ENCODE data around the gene AMACR.

AMACR gene

GRCh38 chr5:34005211-34005610 is 2.6 kb downstream of the AMACR start:
- no peak overlapping the region for H2BK12ac ChIP-seq (ENCODE audit: low read length)
- H3K18ac ChIP-seq (ENCODE audit: low read length): no peak overlapping the region
- peaks cover 18 to 25% of the 10 kb centered on the region in 2 donors for H3K4me1 ChIP-seq (ENCODE audit: control insufficient read depth in 2 of 2, insufficient read depth in 1 of 2, low read depth in 1 of 2, low read length in 2 of 2)
- no peak overlapping the region for H2BK120ac ChIP-seq (ENCODE audit: low read depth, low read length)
- H2BK5ac ChIP-seq (ENCODE audit: low read length): no peak overlapping the region
- DNase-seq (ENCODE audit: low spot score): no peak
- H2AK5ac ChIP-seq (ENCODE audit: low read depth, low read length): no peak overlapping the region
- no peak overlapping the region for H3K4ac ChIP-seq (ENCODE audit: low read length)
- no peak overlapping the region for H3K14ac ChIP-seq (ENCODE audit: low read length)
- peaks cover 3 to 26% of the 10 kb centered on the region in 2 donors for H3K36me3 ChIP-seq (replicated peaks in 1 of 2; ENCODE audit: control insufficient read depth in 2 of 2, insufficient read depth in 2 of 2, low read length in 2 of 2)
- no CpG with 5 or more reads among the region's 4 CpGs for WGBS, 2 donors (ENCODE audit: extremely low coverage in 2 of 2, insufficient read length in 2 of 2, insufficient replicate concordance in 1 of 2)
- no peak overlapping the region for H3K27ac ChIP-seq (replicated peaks; ENCODE audit: low read length)
- H3K4me3 ChIP-seq (ENCODE audit: low read length in 2 of 2): no peak overlapping the region
- no peak overlapping the region for H4K8ac ChIP-seq (ENCODE audit: low read depth, low read length)
- H3K9me3 ChIP-seq (replicated peaks in 1 of 2; ENCODE audit: control insufficient read depth in 2 of 2, insufficient read depth in 1 of 2, low read depth in 1 of 2, low read length in 2 of 2): peaks cover 0 to 2% of the 10 kb centered on the region in 2 donors
- H3K79me1 ChIP-seq (ENCODE audit: low read depth, low read length): peaks cover 4% of the 10 kb centered on the region
- no peak overlapping the region for H4K91ac ChIP-seq (ENCODE audit: low read depth, low read length, poor library complexity)
- no peak overlapping the region for H2BK15ac ChIP-seq (ENCODE audit: low read length)
- H3K4me2 ChIP-seq (ENCODE audit: insufficient read depth, low read length, poor library complexity, severe bottlenecking): no peak overlapping the region
- no peak overlapping the region for H2AFZ ChIP-seq (ENCODE audit: low read length)
- H3K9ac ChIP-seq (ENCODE audit: low read depth, low read length, poor library complexity): no peak overlapping the region
- H3K23ac ChIP-seq (ENCODE audit: low read depth, low read length, poor library complexity): no peak overlapping the region
- no peaks in the 10 kb centered on the region for H3K27me3 ChIP-seq (ENCODE audit: control insufficient read depth in 3 of 3, insufficient read depth in 3 of 3, low read depth in 1 of 3, low read length in 3 of 3)

GRCh38 chr5:34003941-34004340 is 3.9 kb downstream of the AMACR start:
- Histone ChIP-seq H3K9ac (ENCODE audit: low read depth, low read length, poor library complexity) (no peak overlapping the region), H2BK120ac (ENCODE audit: low read depth, low read length) (no peak overlapping the region), H3K27ac (replicated peaks; ENCODE audit: low read length) (no peak overlapping the region), H3K79me1 (ENCODE audit: low read depth, low read length) (peaks cover 4% of the 10 kb centered on the region), H3K4ac (ENCODE audit: low read length) (no peak overlapping the region), H4K8ac (ENCODE audit: low read depth, low read length) (no peak overlapping the region), H3K27me3 (ENCODE audit: control insufficient read depth in 3 of 3, insufficient read depth in 3 of 3, low read depth in 1 of 3, low read length in 3 of 3) (no peaks in the 10 kb centered on the region), H2BK12ac (ENCODE audit: low read length) (no peak overlapping the region), H3K36me3 (replicated peaks in 1 of 2; ENCODE audit: control insufficient read depth in 2 of 2, insufficient read depth in 2 of 2, low read length in 2 of 2) (peaks cover 3 to 26% of the 10 kb centered on the region in 2 donors), H3K4me1 (ENCODE audit: control insufficient read depth in 2 of 2, insufficient read depth in 1 of 2, low read depth in 1 of 2, low read length in 2 of 2) (peaks cover 18 to 25% of the 10 kb centered on the region in 2 donors), H2AFZ (ENCODE audit: low read length) (no peak overlapping the region), H2BK5ac (ENCODE audit: low read length) (no peak overlapping the region), H3K4me3 (ENCODE audit: low read length in 2 of 2) (no peak overlapping the region), H3K18ac (ENCODE audit: low read length) (no peak overlapping the region), H2AK5ac (ENCODE audit: low read depth, low read length) (no peak overlapping the region), H3K14ac (ENCODE audit: low read length) (no peak overlapping the region), H3K4me2 (ENCODE audit: insufficient read depth, low read length, poor library complexity, severe bottlenecking) (no peak overlapping the region), H4K91ac (ENCODE audit: low read depth, low read length, poor library complexity) (no peak overlapping the region), H2BK15ac (ENCODE audit: low read length) (no peak overlapping the region), H3K23ac (ENCODE audit: low read depth, low read length, poor library complexity) (no peak overlapping the region), H3K9me3 (replicated peaks in 1 of 2; ENCODE audit: control insufficient read depth in 2 of 2, insufficient read depth in 1 of 2, low read depth in 1 of 2, low read length in 2 of 2) (peaks cover 0 to 2% of the 10 kb centered on the region in 2 donors)
- no peak for DNase-seq (ENCODE audit: low spot score)
- no CpG with 5 or more reads among the region's 4 CpGs for WGBS, 2 donors (ENCODE audit: extremely low coverage in 2 of 2, insufficient read length in 2 of 2, insufficient replicate concordance in 1 of 2)

GRCh38 chr5:34002629-34003328 is 5.1 kb downstream of the AMACR start:
- no peak overlapping the region for H3K23ac ChIP-seq (ENCODE audit: low read depth, low read length, poor library complexity)

GRCh38 chr5:34001241-34001841 is 6.5 kb downstream of the AMACR start:
- Histone ChIP-seq H2BK15ac (ENCODE audit: low read length) (no peak overlapping the region), H3K14ac (ENCODE audit: low read length) (no peak overlapping the region), H2BK12ac (ENCODE audit: low read length) (no peak overlapping the region), H3K27ac (replicated peaks; ENCODE audit: low read length) (no peak overlapping the region), H3K9ac (ENCODE audit: low read depth, low read length, poor library complexity) (no peak overlapping the region), H4K8ac (ENCODE audit: low read depth, low read length) (no peak overlapping the region), H2BK120ac (ENCODE audit: low read depth, low read length) (no peak overlapping the region), H2AK5ac (ENCODE audit: low read depth, low read length) (no peak overlapping the region), H3K27me3 (ENCODE audit: control insufficient read depth in 3 of 3, insufficient read depth in 3 of 3, low read depth in 1 of 3, low read length in 3 of 3) (no peaks in the 10 kb centered on the region), H2BK5ac (ENCODE audit: low read length) (no peak overlapping the region), H3K36me3 (replicated peaks in 1 of 2; ENCODE audit: control insufficient read depth in 2 of 2, insufficient read depth in 2 of 2, low read length in 2 of 2) (peaks cover 4 to 49% of the 10 kb centered on the region in 2 donors), H3K23ac (ENCODE audit: low read depth, low read length, poor library complexity) (no peak overlapping the region), H3K9me3 (replicated peaks in 1 of 2; ENCODE audit: control insufficient read depth in 2 of 2, insufficient read depth in 1 of 2, low read depth in 1 of 2, low read length in 2 of 2) (peaks cover 0 to 2% of the 10 kb centered on the region in 2 donors), H2AFZ (ENCODE audit: low read length) (peak overlapping the region; percentile 71), H3K4me2 (ENCODE audit: insufficient read depth, low read length, poor library complexity, severe bottlenecking) (no peak overlapping the region), H3K18ac (ENCODE audit: low read length) (no peak overlapping the region), H3K79me1 (ENCODE audit: low read depth, low read length) (peaks cover 4% of the 10 kb centered on the region), H3K4me1 (ENCODE audit: control insufficient read depth in 2 of 2, insufficient read depth in 1 of 2, low read depth in 1 of 2, low read length in 2 of 2) (peaks cover 18 to 22% of the 10 kb centered on the region in 2 donors), H3K4me3 (ENCODE audit: low read length in 2 of 2) (no peak overlapping the region), H4K91ac (ENCODE audit: low read depth, low read length, poor library complexity) (no peak overlapping the region), H3K4ac (ENCODE audit: low read length) (no peak overlapping the region)
- no CpG with 5 or more reads among the region's 10 CpGs for WGBS, 2 donors (ENCODE audit: extremely low coverage in 2 of 2, insufficient read length in 2 of 2, insufficient replicate concordance in 1 of 2)
- DNase-seq (ENCODE audit: low spot score): no peak

More at GRCh38 chr5:34002629-34003328, 5.1 kb downstream of the AMACR start:
- Histone ChIP-seq H3K9me3 (replicated peaks in 1 of 2; ENCODE audit: control insufficient read depth in 2 of 2, insufficient read depth in 1 of 2, low read depth in 1 of 2, low read length in 2 of 2) (peaks cover 0 to 2% of the 10 kb centered on the region in 2 donors), H3K79me1 (ENCODE audit: low read depth, low read length) (peaks cover 4% of the 10 kb centered on the region), H3K4me1 (ENCODE audit: control insufficient read depth in 2 of 2, insufficient read depth in 1 of 2, low read depth in 1 of 2, low read length in 2 of 2) (peaks cover 18 to 25% of the 10 kb centered on the region in 2 donors), H2BK120ac (ENCODE audit: low read depth, low read length) (no peak overlapping the region), H3K18ac (ENCODE audit: low read length) (peak overlapping the region; percentile 84), H3K27me3 (ENCODE audit: control insufficient read depth in 3 of 3, insufficient read depth in 3 of 3, low read depth in 1 of 3, low read length in 3 of 3) (no peaks in the 10 kb centered on the region), H3K4me2 (ENCODE audit: insufficient read depth, low read length, poor library complexity, severe bottlenecking) (no peak overlapping the region), H2AK5ac (ENCODE audit: low read depth, low read length) (no peak overlapping the region), H3K4ac (ENCODE audit: low read length) (no peak overlapping the region), H4K91ac (ENCODE audit: low read depth, low read length, poor library complexity) (no peak overlapping the region), H3K9ac (ENCODE audit: low read depth, low read length, poor library complexity) (no peak overlapping the region), H2BK15ac (ENCODE audit: low read length) (no peak overlapping the region), H3K4me3 (ENCODE audit: low read length in 2 of 2) (no peak overlapping the region), H2BK5ac (ENCODE audit: low read length) (no peak overlapping the region), H2AFZ (ENCODE audit: low read length) (no peak overlapping the region), H3K14ac (ENCODE audit: low read length) (no peak overlapping the region), H3K36me3 (replicated peaks in 1 of 2; ENCODE audit: control insufficient read depth in 2 of 2, insufficient read depth in 2 of 2, low read length in 2 of 2) (peaks cover 3 to 35% of the 10 kb centered on the region in 2 donors), H3K27ac (replicated peaks; ENCODE audit: low read length) (peak overlapping the region; percentile 54), H2BK12ac (ENCODE audit: low read length) (no peak overlapping the region), H4K8ac (ENCODE audit: low read depth, low read length) (no peak overlapping the region)
- peak; percentile 46 for DNase-seq (ENCODE audit: low spot score)
- no CpG with 5 or more reads among the region's 10 CpGs for WGBS, 2 donors (ENCODE audit: extremely low coverage in 2 of 2, insufficient read length in 2 of 2, insufficient replicate concordance in 1 of 2)

Data from neuronal stem cell (in vitro differentiated cells).